Upper lobe of right lung (tissue), 1 donor: Measurements from ENCODE around the gene KCNN3. TPM values are rescaled to one million over a fixed set of nuclear protein-coding genes. Genes with fewer than 3 reads are reported as not detected.
A peak's percentile ranks its signal among the peaks of the same experiment; 100 is the strongest.

Experiments used
- ATAC-seq: fragments of 200-7000 bp; cut with Tn5 transposase; one replicate; pipeline ENCODE4 v1.9.1; 2020; ENCODE audit warnings: mild to moderate bottlenecking, moderate library complexity
- DNase-seq: peaks from one replicate; pipeline ENCODE4 v3.0.0-alpha.2; 2020
- H3K27ac ChIP-seq: fragments of 200-600 bp; one replicate; pipeline ENCODE4 v1.8.0; 2022
- H3K27me3 ChIP-seq: fragments of 200-600 bp; one replicate; pipeline ENCODE4 v1.8.0; 2022; ENCODE audit warnings: mild to moderate bottlenecking
- H3K36me3 ChIP-seq: fragments of 200-600 bp; one replicate; pipeline ENCODE4 v1.8.0; 2022
- H3K4me1 ChIP-seq: fragments of 200-600 bp; one replicate; pipeline ENCODE4 v1.8.0; 2022
- H3K4me3 ChIP-seq: fragments of 200-600 bp; one replicate; pipeline ENCODE4 v1.8.0; 2022; ENCODE audit warnings: mild to moderate bottlenecking
- H3K9me3 ChIP-seq: fragments of 200-600 bp; one replicate; pipeline ENCODE4 v1.8.0; 2022
- CTCF ChIP-seq: fragments of 200-600 bp; IDR thresholded peaks from one replicate; pipeline ENCODE4 v1.8.0; 2022; ENCODE audit warnings: antibody characterized with exemption
- intact Hi-C: fragments of 100-400 bp; cut with DNase I; formaldehyde crosslinking; loops from one replicate; pipeline ENCODE4 v1.11.0; 2022
- total RNA-seq: library from RNA; stranded (reverse); fragmentation: NEBNext Ultra II Directional; extraction: Animal tissue kit (Norgen Biotek cat#: 25700); gene quantifications from one replicate; pipeline ENCODE4 v1.2.1, GENCODE V29; 2021
- donor health status: DM: no; HTN: yes; CAD: no; lungs with severe emphysema.

The KCNN3 gene
- total RNA-seq, 1 donor from 2014 or later = 7.6 TPM

GRCh38 chr1:154851392-154852177 lies 18.5 kb downstream of the KCNN3 start:
- DNase-seq (no peak), ATAC-seq (peak; percentile 15)
- Histone ChIP-seq H3K27me3 (no peaks in the 10 kb centered on the region), H3K4me1 (peaks cover 7% of the 10 kb centered on the region), H3K9me3 (no peaks in the 10 kb centered on the region), H3K4me3 (no peak overlapping the region), H3K27ac (no peak overlapping the region), H3K36me3 (no peaks in the 10 kb centered on the region)
- TF ChIP-seq CTCF = no peak
- intact Hi-C loops = no loop called here

- ATAC-seq = no peak
- intact Hi-C loops = no loop called here
- Histone ChIP-seq H3K4me1 (peaks cover 7% of the 10 kb centered on the region), H3K36me3 (no peaks in the 10 kb centered on the region), H3K9me3 (no peaks in the 10 kb centered on the region), H3K27ac (no peak overlapping the region), H3K4me3 (no peak overlapping the region), H3K27me3 (no peaks in the 10 kb centered on the region)
- TF ChIP-seq CTCF = no peak
- no peak for DNase-seq
Observed at GRCh38 chr1:154849645-154850131, 20.4 kb downstream of the KCNN3 start.

GRCh38 chr1:154848983-154849382 lies 21.1 kb downstream of the KCNN3 start:
- Histone ChIP-seq H3K36me3 (no peaks in the 10 kb centered on the region), H3K27ac (no peak overlapping the region), H3K9me3 (no peaks in the 10 kb centered on the region), H3K4me1 (peaks cover 7% of the 10 kb centered on the region), H3K27me3 (no peaks in the 10 kb centered on the region), H3K4me3 (no peak overlapping the region)
- DNase-seq (no peak), ATAC-seq (peak; percentile 3)
- no peak for TF ChIP-seq CTCF
- intact Hi-C loops = no loop called here

- Histone ChIP-seq H3K4me3 (no peak overlapping the region), H3K27me3 (no peaks in the 10 kb centered on the region), H3K4me1 (peaks cover 7% of the 10 kb centered on the region), H3K9me3 (no peaks in the 10 kb centered on the region), H3K27ac (no peak overlapping the region), H3K36me3 (no peaks in the 10 kb centered on the region)
- intact Hi-C loops = no loop called here
- TF ChIP-seq CTCF = no peak
- DNase-seq (no peak), ATAC-seq (peak; percentile 39)
Observed at GRCh38 chr1:154847891-154848290, 22.2 kb downstream of the KCNN3 start.

- Histone ChIP-seq H3K4me1 (peaks cover 7% of the 10 kb centered on the region), H3K27ac (no peak overlapping the region), H3K36me3 (no peaks in the 10 kb centered on the region), H3K9me3 (no peaks in the 10 kb centered on the region), H3K4me3 (no peak overlapping the region), H3K27me3 (no peaks in the 10 kb centered on the region)
- TF ChIP-seq CTCF = no peak
- intact Hi-C loops = no loop called here
- DNase-seq = no peak
- ATAC-seq = no peak
Observed at GRCh38 chr1:154846565-154847442, 23.3 kb downstream of the KCNN3 start.
